Renal cortical epithelial cell (primary cell): ENCODE measurements around the gene TULP4. TPM values are rescaled to one million over a fixed set of nuclear protein-coding genes. Genes with fewer than 3 reads are reported as not detected.

Source experiments
- DNase-seq: peaks from one replicate; pipeline ENCODE4 v3.0.0-alpha.2; 2011; ENCODE audit warnings: low read depth
- total RNA-seq: library from RNA; depleted of rRNA; stranded (reverse); fragments of >200 nt; gene quantifications from 2 replicates; pipeline ENCODE4 v1.2.3, GENCODE V29; 2014

TULP4 gene
- total RNA-seq, 1 donor from 2014 or later = 141 TPM

DNA sequence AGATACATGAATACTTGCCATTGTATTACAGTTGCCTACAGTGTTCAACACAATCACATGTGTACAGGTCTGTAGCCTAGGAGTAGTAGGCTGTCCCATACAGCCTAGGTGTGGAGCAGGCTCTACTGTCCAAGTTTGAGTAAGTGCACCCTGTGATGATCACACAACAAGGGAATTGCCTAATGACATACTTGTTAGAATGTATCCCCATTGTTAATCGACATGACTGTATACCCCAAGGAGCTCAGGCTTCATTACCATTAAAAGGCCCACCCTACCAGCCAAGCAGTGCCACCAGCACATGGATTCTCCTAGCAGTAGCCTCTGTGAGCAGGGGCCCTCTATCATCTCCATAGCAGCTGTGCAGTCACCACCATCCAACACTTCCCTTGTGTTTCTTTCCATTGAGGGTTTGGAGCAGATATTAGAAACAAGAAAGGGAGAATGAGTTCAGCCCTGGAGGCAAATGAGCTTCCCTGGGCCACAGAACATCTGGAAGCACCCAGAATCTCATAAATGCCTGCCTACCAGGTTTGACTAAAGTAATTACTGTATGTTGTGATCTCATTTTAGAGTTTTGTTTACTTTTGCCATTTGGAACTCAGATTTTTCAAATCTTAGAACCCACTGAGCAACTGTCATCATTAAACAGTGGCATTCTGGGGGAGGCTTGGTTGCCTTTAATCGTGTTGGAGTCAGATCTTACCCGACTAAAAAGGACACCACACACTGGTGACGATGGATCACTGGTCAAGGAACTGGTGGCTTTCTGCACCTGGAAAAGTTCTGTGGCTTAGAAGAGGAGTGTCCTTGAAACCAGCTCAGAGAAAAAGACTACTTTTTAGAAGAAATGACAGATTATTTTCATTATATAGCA lies 104.9 kb downstream of the TULP4 start:
- no peak for DNase-seq

GRCh38 chr6:158417760-158418098 lies 105.5 kb downstream of the TULP4 start:
- peak; percentile 46 for DNase-seq

GRCh38 chr6:158418501-158418900 lies 106.2 kb downstream of the TULP4 start:
- peak; percentile 16 for DNase-seq

DNA sequence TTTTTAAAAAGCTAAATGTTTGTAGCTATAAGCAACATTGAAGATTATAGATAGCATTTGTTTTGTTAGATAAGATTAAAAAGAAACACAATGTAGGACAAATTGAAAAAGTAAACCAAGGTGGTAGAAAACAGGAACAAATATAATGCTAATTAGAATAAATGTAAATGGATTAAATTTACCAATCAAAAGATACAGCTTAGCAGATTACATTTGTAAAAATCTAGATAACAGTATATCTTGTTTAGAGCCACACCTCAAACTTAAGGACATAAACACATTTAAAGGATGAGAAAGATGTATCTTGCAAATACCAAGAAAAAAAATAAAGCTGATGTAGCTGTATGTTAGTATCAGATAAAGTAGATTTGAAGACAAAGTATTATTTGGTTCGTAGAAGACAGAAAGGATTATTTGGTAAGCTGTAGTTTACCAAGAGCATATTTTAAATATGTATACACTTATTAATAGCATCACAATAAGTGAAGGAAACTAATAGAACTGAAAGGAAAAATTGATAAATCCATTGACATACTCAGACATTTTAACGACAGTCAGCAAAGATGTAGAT lies 107.2 kb downstream of the TULP4 start:
- DNase-seq = no peak

- no peak for DNase-seq
Measured at GRCh38 chr6:158421381-158421780, 109.1 kb downstream of the TULP4 start.

DNA sequence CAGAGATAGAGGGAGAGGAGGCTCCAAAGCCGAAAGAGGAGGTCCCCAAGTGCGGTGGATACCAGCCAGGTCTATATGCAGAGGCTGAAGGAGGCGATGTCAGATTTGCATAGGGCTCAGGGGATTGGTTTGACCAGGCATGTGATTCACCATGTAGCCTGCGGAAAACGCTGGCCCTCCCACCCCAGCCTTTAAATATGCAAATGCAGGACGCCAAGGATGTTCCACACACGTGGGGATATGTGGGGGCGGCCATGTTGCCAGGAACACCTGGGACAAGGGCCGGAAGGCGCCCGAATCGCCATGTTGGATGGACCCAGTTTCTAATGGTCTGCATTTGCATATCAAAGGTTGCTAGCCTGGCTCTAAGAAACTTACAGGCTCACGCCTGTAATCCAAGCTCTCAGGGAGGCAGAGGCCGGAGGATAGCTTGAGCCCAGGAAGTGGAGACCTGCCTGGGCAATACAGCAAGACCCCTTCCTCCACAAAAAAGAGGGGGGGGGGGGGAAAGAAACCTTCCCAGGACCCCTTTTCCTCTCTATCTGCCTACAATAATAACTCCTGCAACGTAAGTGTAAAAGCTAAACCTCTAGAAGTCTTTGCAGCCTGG lies 110.5 kb downstream of the TULP4 start:
- DNase-seq = no peak

GRCh38 chr6:158431036-158431435 lies 118.8 kb downstream of the TULP4 start:
- no peak for DNase-seq

GRCh38 chr6:158431560-158431959 lies 119.3 kb downstream of the TULP4 start:
- no peak for DNase-seq

DNA sequence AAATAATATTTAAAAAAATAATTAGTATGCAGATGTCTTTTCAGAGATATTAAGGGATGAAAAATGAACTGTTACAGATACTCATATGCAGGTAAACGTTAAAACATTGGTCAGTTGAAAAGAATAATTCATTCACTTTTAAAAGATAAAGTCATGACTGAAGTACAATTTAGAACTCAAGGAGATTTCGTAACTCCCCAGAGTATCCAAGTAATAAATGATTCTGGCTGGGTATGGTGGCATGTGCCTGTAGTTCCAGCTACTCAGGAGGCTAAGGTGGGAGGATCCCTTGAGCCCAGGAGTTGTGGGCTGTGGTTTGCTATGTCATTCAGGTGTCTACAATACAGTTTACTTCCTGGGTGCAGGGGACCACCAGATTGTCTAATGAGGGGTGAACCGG lies 125.3 kb downstream of the TULP4 start:
- DNase-seq = no peak

DNA sequence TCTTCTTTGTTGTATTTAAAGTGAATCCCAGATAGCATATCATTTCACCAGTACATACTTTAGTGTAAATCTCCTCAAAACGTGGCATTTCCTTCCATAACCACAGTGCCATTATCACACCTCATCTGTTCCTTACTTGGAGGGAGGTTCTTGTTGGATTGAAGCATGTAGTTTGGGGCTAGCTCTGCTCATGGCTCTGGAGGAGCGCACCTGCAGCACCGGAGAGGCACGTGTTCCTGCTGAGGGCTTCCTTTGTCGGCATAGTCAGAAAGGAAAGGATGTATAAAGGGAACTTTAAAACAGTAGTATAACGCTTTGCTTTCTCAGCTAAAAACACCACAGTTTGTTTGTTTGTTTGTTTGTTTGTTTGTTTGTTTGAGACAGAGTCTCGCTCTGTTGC lies 126.0 kb downstream of the TULP4 start:
- no peak for DNase-seq

DNA sequence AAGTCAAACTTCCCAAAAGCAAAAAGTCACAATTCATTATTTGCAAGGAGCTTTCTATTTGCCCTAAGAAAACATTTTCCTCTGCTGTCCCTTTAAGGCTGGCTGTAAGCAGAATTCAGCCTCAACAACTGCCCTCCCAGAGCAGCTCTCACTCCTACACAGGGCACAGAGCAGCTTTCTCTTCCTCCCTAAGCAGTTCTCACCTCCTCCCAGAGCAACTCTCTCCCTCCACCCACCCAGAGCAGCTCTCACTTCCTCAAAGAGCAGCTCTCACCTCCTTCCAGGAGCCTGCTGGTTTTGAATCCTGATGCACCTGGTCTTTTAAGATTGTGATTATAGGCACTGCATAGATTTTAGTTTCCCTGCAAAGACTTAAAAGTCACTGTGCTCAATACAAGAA lies 127.0 kb downstream of the TULP4 start:
- DNase-seq = no peak

- no peak for DNase-seq
Measured at GRCh38 chr6:158441716-158442215, 129.5 kb downstream of the TULP4 start.

DNA sequence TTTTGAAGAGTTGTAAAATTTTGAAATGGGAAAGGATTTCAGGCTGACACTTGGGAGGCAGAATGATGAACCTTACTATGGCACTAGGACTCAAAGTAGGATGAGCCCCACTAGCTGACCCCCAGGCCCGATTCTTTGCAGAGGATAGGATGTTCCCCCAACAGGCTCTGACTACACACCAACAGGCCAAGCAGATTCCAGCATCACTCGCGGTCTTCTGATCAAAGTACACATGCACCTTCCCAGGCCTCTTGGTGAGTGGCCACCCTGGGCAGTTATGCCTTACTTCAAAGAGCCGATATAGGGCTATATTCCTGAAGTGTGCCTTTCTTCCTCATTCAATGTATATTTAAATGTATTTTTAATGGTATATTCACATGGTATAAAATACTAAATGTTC lies 130.0 kb downstream of the TULP4 start:
- no peak for DNase-seq

DNA sequence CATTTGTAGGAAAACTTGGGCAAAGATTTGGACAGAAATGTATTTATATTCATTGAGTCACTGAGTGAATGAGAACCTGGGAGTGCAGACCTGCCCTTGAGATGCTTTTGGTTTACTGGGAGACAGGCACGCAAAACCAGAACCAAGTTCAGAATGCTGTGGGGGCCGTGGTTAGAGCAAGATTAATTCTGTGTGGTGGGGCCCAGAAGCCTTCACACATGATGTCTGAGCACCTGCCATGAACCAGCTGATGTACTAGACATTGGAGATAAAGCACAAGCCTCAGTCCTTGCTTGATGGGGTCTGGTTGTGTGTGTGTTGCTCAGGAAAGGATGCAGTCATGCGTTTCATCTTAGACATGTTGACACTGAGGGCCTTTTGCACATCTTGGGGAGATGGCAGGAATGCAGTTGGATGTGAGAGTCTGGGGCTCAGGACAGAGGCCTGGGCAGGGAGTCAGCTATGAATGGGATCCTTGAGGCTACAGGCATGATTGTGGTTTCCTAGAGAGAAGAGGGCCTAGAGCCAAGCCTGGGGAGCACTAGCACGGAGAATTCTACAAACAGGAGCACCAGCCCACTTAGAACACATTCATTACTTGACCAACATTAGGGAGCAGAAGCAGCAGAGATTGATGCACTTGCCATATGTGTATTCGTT lies 133.3 kb downstream of the TULP4 start:
- DNase-seq = no peak

GRCh38 chr6:158448856-158449255 lies 136.6 kb downstream of the TULP4 start:
- DNase-seq = no peak

DNA sequence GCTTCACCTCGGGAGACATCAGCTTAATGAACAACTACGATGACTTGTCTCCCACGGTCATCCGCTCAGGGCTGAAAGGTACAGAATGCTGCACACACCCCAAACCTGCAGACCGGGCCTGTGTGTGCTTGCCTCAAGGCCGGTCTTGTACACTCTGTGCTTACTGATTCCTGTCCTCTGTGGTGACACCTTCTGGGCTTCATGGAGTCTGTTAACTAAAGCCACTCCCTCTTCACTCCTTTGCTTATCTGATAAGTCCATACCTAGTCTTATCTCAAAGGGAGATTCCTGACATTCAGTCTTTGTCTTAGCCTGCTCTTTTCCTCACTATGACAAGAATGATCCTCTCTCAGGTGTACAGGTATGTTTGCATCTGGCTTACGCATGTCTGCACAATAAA lies 139.9 kb downstream of the TULP4 start:
- DNase-seq = no peak

DNA sequence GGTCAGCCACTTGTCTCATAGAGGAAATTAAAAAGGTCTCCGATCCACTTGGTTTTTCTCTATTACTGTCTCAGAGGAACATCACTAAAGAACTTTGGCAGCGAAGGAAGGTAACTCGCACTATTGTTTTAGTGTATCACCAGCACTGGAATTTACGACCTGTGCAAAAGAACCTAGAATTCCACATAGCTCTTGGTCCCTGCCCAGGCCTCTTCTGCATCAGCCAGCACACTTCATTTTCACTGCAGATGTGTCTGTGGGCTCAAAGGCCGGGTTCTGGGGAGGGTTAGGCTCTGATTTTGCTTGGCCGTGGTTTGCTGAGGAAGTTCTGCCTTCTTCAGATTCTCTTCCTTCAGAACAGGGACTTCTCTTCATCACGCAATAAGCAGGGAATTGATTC lies 144.9 kb downstream of the TULP4 start:
- no peak for DNase-seq

DNA sequence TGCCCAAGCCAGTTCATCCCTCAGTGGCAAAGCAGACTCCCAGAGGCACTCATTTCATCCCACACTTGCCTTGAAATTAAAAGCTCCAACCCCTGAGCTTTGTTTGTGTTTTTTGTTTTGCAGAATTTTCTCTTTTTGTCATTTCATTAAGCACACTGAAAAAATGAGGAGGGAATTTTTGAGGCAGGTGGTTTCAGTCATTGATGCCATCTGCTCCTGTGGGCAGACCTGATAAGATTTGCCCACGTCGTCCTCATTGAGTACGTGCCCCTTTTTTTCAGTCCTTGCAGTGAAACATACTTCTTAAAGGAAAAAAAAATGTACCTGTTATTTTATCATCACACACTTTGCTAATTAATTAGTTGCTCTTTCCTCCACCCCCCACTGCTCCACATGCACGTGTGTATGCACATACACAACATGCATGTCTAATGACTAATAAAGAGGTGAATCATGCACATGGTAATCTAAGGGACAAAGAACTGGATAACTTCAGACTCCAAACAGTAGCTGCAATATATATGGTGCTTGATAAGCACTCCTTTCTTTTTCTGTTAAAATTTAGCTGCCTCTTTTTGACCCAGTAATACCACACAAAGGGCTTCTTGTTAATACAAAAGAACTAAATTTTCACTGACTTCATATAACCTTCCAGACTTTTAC lies 145.5 kb downstream of the TULP4 start:
- peak; percentile 46 for DNase-seq

DNA sequence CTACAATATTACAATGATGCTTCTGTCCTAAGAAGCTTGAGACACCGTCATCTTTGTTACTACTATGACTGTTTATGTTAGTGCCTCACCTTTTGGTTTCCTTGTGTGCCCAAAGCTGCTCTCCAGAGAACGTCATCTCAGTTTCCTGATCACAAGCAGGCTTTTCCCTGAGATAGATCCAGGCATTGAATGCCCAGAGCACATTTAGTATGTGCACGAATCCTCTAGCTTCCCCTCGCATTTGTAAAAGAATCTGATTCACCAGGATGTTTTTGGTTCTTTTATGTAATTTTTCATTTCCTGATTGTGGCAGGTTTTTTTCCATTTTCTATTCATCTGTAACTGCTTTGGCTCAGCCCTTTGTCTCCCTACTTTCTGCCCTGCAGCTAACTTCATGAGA lies 147.5 kb downstream of the TULP4 start:
- DNase-seq = no peak

DNA sequence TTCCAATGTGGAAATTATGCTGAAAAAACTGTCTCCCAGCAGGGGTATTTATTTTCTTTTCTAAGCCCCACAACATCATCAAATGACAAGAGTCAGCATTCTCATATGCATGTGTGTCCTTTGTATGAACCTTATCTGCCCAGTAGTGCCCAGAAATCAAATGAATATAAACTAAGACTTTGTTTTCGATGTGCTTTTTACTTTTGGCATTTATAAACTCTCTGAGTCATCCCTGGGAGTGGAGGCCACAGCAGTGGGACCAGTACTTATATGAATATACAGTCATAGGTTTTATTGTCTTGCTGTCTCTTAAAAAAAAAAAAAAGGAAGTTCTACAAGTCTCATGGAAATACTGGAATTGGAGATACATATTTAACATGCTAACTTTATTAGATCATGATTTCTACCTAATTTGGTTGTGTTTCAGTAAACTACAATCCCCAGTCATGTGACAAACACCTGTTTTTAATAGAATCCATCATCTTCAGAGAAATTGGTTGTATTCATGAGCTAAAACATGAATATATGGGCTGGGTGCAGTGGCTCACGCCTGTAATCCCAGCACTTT lies 148.4 kb downstream of the TULP4 start:
- DNase-seq = peak; percentile 51

- DNase-seq = no peak
Measured at GRCh38 chr6:158461954-158462353, 149.7 kb downstream of the TULP4 start.

GRCh38 chr6:158464483-158464882 lies 152.2 kb downstream of the TULP4 start:
- no peak for DNase-seq
